ENCODE data around the gene GPR35.

DNA sequence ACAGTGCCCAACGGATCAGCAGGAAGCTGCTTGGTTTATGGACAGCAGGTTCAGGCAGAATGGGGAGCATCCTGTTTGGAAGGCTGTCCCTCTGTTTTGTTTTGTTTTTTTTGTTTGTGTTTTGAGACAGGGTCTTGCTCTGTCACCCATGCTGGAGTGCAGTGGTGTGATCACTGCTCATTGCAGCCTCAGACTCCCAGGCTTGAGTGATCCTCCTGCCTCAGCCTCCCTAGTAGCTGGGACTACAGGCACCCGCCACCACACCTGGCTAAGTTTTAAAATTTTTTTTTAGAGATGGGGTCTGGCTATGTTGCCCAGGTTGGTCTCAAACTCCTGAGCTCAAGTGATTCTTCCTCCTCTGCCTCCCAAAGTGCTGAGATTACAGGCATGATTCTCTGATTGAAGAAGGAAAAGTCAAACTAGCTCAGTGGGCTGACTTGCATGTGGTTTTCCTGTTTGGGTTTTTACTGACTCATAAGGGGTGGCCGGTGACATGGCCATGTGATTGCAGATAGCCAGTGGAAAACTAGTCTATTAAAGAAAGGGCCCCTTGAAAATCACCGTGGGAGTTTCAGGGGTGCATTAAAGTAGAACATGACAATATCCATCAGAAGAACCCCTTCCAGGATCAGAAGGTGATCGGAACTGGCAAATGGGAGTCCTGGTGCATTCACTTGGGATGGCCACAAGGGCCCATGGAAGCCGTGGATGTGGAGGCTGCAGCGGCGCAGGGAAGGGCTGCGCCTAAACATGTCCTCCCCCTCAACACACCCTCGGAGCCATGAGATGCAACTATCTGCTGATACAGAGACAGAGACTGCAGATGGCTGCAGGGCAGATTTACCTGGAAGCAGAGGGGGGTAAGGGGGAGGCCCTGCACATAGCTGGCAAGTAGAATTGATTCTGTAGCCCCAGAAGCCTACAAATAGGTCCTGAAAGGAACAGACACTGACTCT lies 30.9 kb downstream of the GPR35 start:
- TF ChIP-seq, protein P1, sequence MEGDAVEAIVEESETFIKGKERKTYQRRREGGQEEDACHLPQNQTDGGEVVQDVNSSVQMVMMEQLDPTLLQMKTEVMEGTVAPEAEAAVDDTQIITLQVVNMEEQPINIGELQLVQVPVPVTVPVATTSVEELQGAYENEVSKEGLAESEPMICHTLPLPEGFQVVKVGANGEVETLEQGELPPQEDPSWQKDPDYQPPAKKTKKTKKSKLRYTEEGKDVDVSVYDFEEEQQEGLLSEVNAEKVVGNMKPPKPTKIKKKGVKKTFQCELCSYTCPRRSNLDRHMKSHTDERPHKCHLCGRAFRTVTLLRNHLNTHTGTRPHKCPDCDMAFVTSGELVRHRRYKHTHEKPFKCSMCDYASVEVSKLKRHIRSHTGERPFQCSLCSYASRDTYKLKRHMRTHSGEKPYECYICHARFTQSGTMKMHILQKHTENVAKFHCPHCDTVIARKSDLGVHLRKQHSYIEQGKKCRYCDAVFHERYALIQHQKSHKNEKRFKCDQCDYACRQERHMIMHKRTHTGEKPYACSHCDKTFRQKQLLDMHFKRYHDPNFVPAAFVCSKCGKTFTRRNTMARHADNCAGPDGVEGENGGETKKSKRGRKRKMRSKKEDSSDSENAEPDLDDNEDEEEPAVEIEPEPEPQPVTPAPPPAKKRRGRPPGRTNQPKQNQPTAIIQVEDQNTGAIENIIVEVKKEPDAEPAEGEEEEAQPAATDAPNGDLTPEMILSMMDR (IDR thresholded peaks at IDR 0.05) = no peak
- TF ChIP-seq, protein P2, sequence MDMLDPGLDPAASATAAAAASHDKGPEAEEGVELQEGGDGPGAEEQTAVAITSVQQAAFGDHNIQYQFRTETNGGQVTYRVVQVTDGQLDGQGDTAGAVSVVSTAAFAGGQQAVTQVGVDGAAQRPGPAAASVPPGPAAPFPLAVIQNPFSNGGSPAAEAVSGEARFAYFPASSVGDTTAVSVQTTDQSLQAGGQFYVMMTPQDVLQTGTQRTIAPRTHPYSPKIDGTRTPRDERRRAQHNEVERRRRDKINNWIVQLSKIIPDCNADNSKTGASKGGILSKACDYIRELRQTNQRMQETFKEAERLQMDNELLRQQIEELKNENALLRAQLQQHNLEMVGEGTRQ (CRISPR knock-in tag; IDR thresholded peaks at IDR 0.05) = no peak
- TF ChIP-seq, protein P3, sequence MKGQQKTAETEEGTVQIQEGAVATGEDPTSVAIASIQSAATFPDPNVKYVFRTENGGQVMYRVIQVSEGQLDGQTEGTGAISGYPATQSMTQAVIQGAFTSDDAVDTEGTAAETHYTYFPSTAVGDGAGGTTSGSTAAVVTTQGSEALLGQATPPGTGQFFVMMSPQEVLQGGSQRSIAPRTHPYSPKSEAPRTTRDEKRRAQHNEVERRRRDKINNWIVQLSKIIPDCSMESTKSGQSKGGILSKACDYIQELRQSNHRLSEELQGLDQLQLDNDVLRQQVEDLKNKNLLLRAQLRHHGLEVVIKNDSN (CRISPR knock-in tag; IDR thresholded peaks at IDR 0.05) = no peak
- TF ChIP-seq SP1 (CRISPR knock-in tag; conservative IDR thresholded peaks at IDR 0.05) (no peak), GABPB1 (CRISPR knock-in tag; IDR thresholded peaks at IDR 0.05) (no peak), ZNF232 (CRISPR knock-in tag; IDR thresholded peaks at IDR 0.05) (no peak)
- TF ChIP-seq, protein P4, sequence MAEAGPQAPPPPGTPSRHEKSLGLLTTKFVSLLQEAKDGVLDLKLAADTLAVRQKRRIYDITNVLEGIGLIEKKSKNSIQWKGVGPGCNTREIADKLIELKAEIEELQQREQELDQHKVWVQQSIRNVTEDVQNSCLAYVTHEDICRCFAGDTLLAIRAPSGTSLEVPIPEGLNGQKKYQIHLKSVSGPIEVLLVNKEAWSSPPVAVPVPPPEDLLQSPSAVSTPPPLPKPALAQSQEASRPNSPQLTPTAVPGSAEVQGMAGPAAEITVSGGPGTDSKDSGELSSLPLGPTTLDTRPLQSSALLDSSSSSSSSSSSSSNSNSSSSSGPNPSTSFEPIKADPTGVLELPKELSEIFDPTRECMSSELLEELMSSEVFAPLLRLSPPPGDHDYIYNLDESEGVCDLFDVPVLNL (CRISPR knock-in tag; IDR thresholded peaks at IDR 0.05; ENCODE audit: borderline replicate concordance, low read depth) = no peak
